Activated gamma-delta T cell (primary cell): ENCODE data around the gene ERCC6L.

ENCODE experiments used
- DNase-seq: peaks from one replicate; lab custom pipeline; 2025; lab: John Stamatoyannopoulos, UW
- total RNA-seq, 2 donors: gene quantifications; one replicate each; lab custom pipeline; 2026; lab: John Stamatoyannopoulos, UW

ERCC6L gene
- 0.65 to 5.0 reads per million in 2 donors for total RNA-seq

- DNase-seq: peak; percentile 75
Measured at GRCh38 chrX:72238721-72239475, at the start of gene ERCC6L. Gene ERCC6L, minus strand, starts transcription at chrX:72239027. Its CDS starts 116 bp downstream, at chrX:72238911.

GRCh38 chrX:72282302-72282701 lies 43.5 kb upstream of the ERCC6L start:
- DNase-seq: no peak

- DNase-seq: no peak
Measured at GRCh38 chrX:72280321-72280845, 41.6 kb upstream of the ERCC6L start.

GRCh38 chrX:72276478-72276953 lies 37.7 kb upstream of the ERCC6L start:
- DNase-seq: no peak

- DNase-seq: no peak
Measured at GRCh38 chrX:72274526-72274925, 35.7 kb upstream of the ERCC6L start.

- no peak for DNase-seq
Measured at GRCh38 chrX:72273718-72274117, 34.9 kb upstream of the ERCC6L start.

- no peak for DNase-seq
Measured at GRCh38 chrX:72272868-72273267, 34.0 kb upstream of the ERCC6L start.

GRCh38 chrX:72271812-72272211 lies 33.0 kb upstream of the ERCC6L start:
- DNase-seq: no peak

- DNase-seq: no peak
Measured at GRCh38 chrX:72271091-72271788, 32.4 kb upstream of the ERCC6L start.

GRCh38 chrX:72270316-72270866 lies 31.6 kb upstream of the ERCC6L start:
- no peak for DNase-seq

GRCh38 chrX:72269671-72270251 lies 30.9 kb upstream of the ERCC6L start:
- no peak for DNase-seq

- no peak for DNase-seq
Measured at GRCh38 chrX:72268597-72269365, 30.0 kb upstream of the ERCC6L start.

- no peak for DNase-seq
Measured at GRCh38 chrX:72265263-72265662, 26.4 kb upstream of the ERCC6L start.

GRCh38 chrX:72262077-72262476 lies 23.2 kb upstream of the ERCC6L start:
- DNase-seq: no peak

- DNase-seq: no peak
Measured at GRCh38 chrX:72260448-72260847, 21.6 kb upstream of the ERCC6L start.

- no peak for DNase-seq
Measured at GRCh38 chrX:72258174-72258573, 19.3 kb upstream of the ERCC6L start.

- no peak for DNase-seq
Measured at GRCh38 chrX:72255864-72256263, 17.0 kb upstream of the ERCC6L start.

GRCh38 chrX:72255445-72255844 lies 16.6 kb upstream of the ERCC6L start:
- DNase-seq: peak; percentile 5

GRCh38 chrX:72254816-72255215 lies 16.0 kb upstream of the ERCC6L start:
- no peak for DNase-seq

- no peak for DNase-seq
Measured at GRCh38 chrX:72253686-72254085, 14.9 kb upstream of the ERCC6L start.

- no peak for DNase-seq
Measured at GRCh38 chrX:72247206-72247942, 8.5 kb upstream of the ERCC6L start.
